ENCODE results near the gene ARL3. TPM values are rescaled to one million over a fixed set of nuclear protein-coding genes. Genes with fewer than 3 reads are reported as not detected.
"Not testable (repeated sequence)": the region's sequence is repeated elsewhere in the genome, so short reads cannot be mapped to it uniquely, and the experiment has no call there.

Gene ARL3
- total RNA-seq, result 1 to 10 TPM; 3.2 to 3.7 TPM
- total RNA-seq, result 8.1 to 14.7 reads per million in 2 donors

- ATAC-seq (peak; percentile 90), DNase-seq (peak; percentile 86 to 93 (median 89))
- H3K9me3 ChIP-seq (ENCODE audit: control insufficient read depth, low read length, poor library complexity, severe bottlenecking), result no peaks in the 10 kb centered on the region
- Mint-ChIP-seq H3K4me1 (peaks cover 43% of the 10 kb centered on the region), H3K27ac (peak within 1 kb of the TSS; percentile 96), H3K27me3 (no peaks in the 10 kb centered on the region), H3K36me3 (ENCODE audit: low read depth) (peaks cover 2% of the 10 kb centered on the region), H3K4me3 (peak within 1 kb of the TSS; percentile 97)
Observed at GRCh38 chr10:102713814-102714620, at the start of gene ARL3. Gene ARL3, minus strand, starts transcription at chr10:102714397. Its CDS starts 122 bp downstream, at chr10:102714275.

GRCh38 chr10:102763037-102763607 is 48.9 kb upstream of the ARL3 start:
- Mint-ChIP-seq H3K27ac (no peak overlapping the region), H3K4me3 (no peak overlapping the region), H3K36me3 (ENCODE audit: low read depth) (no peaks in the 10 kb centered on the region), H3K4me1 (peaks cover 38% of the 10 kb centered on the region), H3K27me3 (no peaks in the 10 kb centered on the region)
- no peaks in the 10 kb centered on the region for H3K9me3 ChIP-seq (ENCODE audit: control insufficient read depth, low read length, poor library complexity, severe bottlenecking)
- DNase-seq (no peak), ATAC-seq (no peak)

- Mint-ChIP-seq H3K27me3 (no peaks in the 10 kb centered on the region), H3K27ac (no peak overlapping the region), H3K4me3 (no peak overlapping the region), H3K36me3 (ENCODE audit: low read depth) (no peaks in the 10 kb centered on the region), H3K4me1 (peaks cover 36% of the 10 kb centered on the region)
- ATAC-seq (no peak), DNase-seq (no peak)
- no peaks in the 10 kb centered on the region for H3K9me3 ChIP-seq (ENCODE audit: control insufficient read depth, low read length, poor library complexity, severe bottlenecking)
Observed at GRCh38 chr10:102762401-102763015, 48.3 kb upstream of the ARL3 start.

- H3K27me3 Mint-ChIP-seq, result no peaks in the 10 kb centered on the region
- H3K9me3 ChIP-seq (ENCODE audit: control insufficient read depth, low read length, poor library complexity, severe bottlenecking), result no peaks in the 10 kb centered on the region
- H3K27ac Mint-ChIP-seq, result no peak overlapping the region
- H3K4me1 Mint-ChIP-seq, result peaks cover 31% of the 10 kb centered on the region
- no peak overlapping the region for H3K4me3 Mint-ChIP-seq
- H3K36me3 Mint-ChIP-seq (ENCODE audit: low read depth), result no peaks in the 10 kb centered on the region
- ATAC-seq, result no peak
- no peak for DNase-seq
Observed at GRCh38 chr10:102761981-102762380, 47.8 kb upstream of the ARL3 start.

GRCh38 chr10:102759497-102760210 is 45.5 kb upstream of the ARL3 start:
- Mint-ChIP-seq H3K4me3 (peak overlapping the region; percentile 51), H3K36me3 (ENCODE audit: low read depth) (no peaks in the 10 kb centered on the region), H3K27me3 (no peaks in the 10 kb centered on the region), H3K4me1 (peaks cover 25% of the 10 kb centered on the region), H3K27ac (no peak overlapping the region)
- no peak for DNase-seq
- H3K9me3 ChIP-seq (ENCODE audit: control insufficient read depth, low read length, poor library complexity, severe bottlenecking), result no peaks in the 10 kb centered on the region
- ATAC-seq, result no peak

- not testable (repeated sequence) for H3K9me3 ChIP-seq (ENCODE audit: control insufficient read depth, low read length, poor library complexity, severe bottlenecking); H3K27me3 Mint-ChIP-seq; ATAC-seq; DNase-seq; H3K36me3 Mint-ChIP-seq (ENCODE audit: low read depth); H3K4me3 Mint-ChIP-seq
- peak overlapping the region; percentile 71 for H3K27ac Mint-ChIP-seq
- peaks cover 21% of the 10 kb centered on the region for H3K4me1 Mint-ChIP-seq
Observed at GRCh38 chr10:102758933-102759262, 44.7 kb upstream of the ARL3 start.

GRCh38 chr10:102758240-102758932 is 44.2 kb upstream of the ARL3 start:
- DNase-seq (no peak), ATAC-seq (no peak)
- H3K4me1 Mint-ChIP-seq, result peaks cover 23% of the 10 kb centered on the region
- H3K27ac Mint-ChIP-seq, result peak overlapping the region; percentile 71
- H3K4me3 Mint-ChIP-seq, result peak overlapping the region; percentile 49
- no peaks in the 10 kb centered on the region for H3K9me3 ChIP-seq (ENCODE audit: control insufficient read depth, low read length, poor library complexity, severe bottlenecking)
- no peaks in the 10 kb centered on the region for H3K36me3 Mint-ChIP-seq (ENCODE audit: low read depth)
- no peaks in the 10 kb centered on the region for H3K27me3 Mint-ChIP-seq

- H3K36me3 Mint-ChIP-seq (ENCODE audit: low read depth), result no peaks in the 10 kb centered on the region
- H3K4me3 Mint-ChIP-seq, result no peak overlapping the region
- no peak for ATAC-seq
- no peaks in the 10 kb centered on the region for H3K27me3 Mint-ChIP-seq
- peaks cover 29% of the 10 kb centered on the region for H3K4me1 Mint-ChIP-seq
- no peak for DNase-seq
- H3K9me3 ChIP-seq (ENCODE audit: control insufficient read depth, low read length, poor library complexity, severe bottlenecking), result no peaks in the 10 kb centered on the region
- no peak overlapping the region for H3K27ac Mint-ChIP-seq
Observed at GRCh38 chr10:102757323-102757722, 43.1 kb upstream of the ARL3 start.

GRCh38 chr10:102753718-102754117 is 39.5 kb upstream of the ARL3 start:
- peaks cover under 1% of the 10 kb centered on the region for H3K36me3 Mint-ChIP-seq (ENCODE audit: low read depth)
- H3K4me3 Mint-ChIP-seq, result no peak overlapping the region
- no peak for ATAC-seq
- H3K27ac Mint-ChIP-seq, result no peak overlapping the region
- peaks cover 40% of the 10 kb centered on the region for H3K4me1 Mint-ChIP-seq
- no peaks in the 10 kb centered on the region for H3K9me3 ChIP-seq (ENCODE audit: control insufficient read depth, low read length, poor library complexity, severe bottlenecking)
- H3K27me3 Mint-ChIP-seq, result no peaks in the 10 kb centered on the region
- no peak for DNase-seq

- no peaks in the 10 kb centered on the region for H3K9me3 ChIP-seq (ENCODE audit: control insufficient read depth, low read length, poor library complexity, severe bottlenecking)
- Mint-ChIP-seq H3K4me1 (peaks cover 40% of the 10 kb centered on the region), H3K36me3 (ENCODE audit: low read depth) (peaks cover 2% of the 10 kb centered on the region), H3K4me3 (peak overlapping the region; percentile 71), H3K27me3 (no peaks in the 10 kb centered on the region), H3K27ac (peak overlapping the region; percentile 65)
- ATAC-seq (peak; percentile 88), DNase-seq (no peak)
Observed at GRCh38 chr10:102752934-102753664, 38.9 kb upstream of the ARL3 start.

- Mint-ChIP-seq H3K4me3 (peak overlapping the region; percentile 71), H3K4me1 (peaks cover 38% of the 10 kb centered on the region), H3K36me3 (ENCODE audit: low read depth) (peaks cover 2% of the 10 kb centered on the region), H3K27me3 (no peaks in the 10 kb centered on the region), H3K27ac (peak overlapping the region; percentile 65)
- H3K9me3 ChIP-seq (ENCODE audit: control insufficient read depth, low read length, poor library complexity, severe bottlenecking), result no peaks in the 10 kb centered on the region
- ATAC-seq (peak; percentile 47), DNase-seq (no peak)
Observed at GRCh38 chr10:102752266-102752930, 38.2 kb upstream of the ARL3 start.

- Mint-ChIP-seq H3K36me3 (ENCODE audit: low read depth) (peaks cover 5% of the 10 kb centered on the region), H3K4me1 (peaks cover 36% of the 10 kb centered on the region), H3K27ac (peak overlapping the region; percentile 96), H3K4me3 (peak overlapping the region; percentile 100), H3K27me3 (no peaks in the 10 kb centered on the region)
- DNase-seq, result no peak
- H3K9me3 ChIP-seq (ENCODE audit: control insufficient read depth, low read length, poor library complexity, severe bottlenecking), result no peaks in the 10 kb centered on the region
- ATAC-seq, result no peak
Observed at GRCh38 chr10:102745157-102745556, 31.0 kb upstream of the ARL3 start.

Data from T-helper 17 cell (primary cell).